ENCODE data around the gene RNASE13.
"Not testable (repeated sequence)": the region's sequence is repeated elsewhere in the genome, so short reads cannot be mapped to it uniquely, and the experiment has no call there.

Gene RNASE13

DNA sequence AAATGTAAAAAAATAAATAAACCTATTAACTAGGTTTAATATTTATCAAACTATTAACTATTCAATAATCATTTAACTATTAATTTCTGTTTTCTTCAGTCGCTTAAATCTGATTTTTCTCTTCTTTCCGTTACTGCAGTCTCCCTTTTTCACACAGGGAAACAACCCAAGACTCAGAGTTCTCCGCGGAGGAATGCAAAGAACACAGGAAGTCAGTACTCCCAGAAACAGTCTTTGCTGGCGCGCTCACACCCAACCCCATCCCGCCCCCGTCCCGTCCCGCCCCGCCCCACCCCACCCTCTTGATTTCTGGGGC, 45.2 kb downstream of the RNASE13 start:
- TF ChIP-seq, protein P1, sequence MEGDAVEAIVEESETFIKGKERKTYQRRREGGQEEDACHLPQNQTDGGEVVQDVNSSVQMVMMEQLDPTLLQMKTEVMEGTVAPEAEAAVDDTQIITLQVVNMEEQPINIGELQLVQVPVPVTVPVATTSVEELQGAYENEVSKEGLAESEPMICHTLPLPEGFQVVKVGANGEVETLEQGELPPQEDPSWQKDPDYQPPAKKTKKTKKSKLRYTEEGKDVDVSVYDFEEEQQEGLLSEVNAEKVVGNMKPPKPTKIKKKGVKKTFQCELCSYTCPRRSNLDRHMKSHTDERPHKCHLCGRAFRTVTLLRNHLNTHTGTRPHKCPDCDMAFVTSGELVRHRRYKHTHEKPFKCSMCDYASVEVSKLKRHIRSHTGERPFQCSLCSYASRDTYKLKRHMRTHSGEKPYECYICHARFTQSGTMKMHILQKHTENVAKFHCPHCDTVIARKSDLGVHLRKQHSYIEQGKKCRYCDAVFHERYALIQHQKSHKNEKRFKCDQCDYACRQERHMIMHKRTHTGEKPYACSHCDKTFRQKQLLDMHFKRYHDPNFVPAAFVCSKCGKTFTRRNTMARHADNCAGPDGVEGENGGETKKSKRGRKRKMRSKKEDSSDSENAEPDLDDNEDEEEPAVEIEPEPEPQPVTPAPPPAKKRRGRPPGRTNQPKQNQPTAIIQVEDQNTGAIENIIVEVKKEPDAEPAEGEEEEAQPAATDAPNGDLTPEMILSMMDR (IDR thresholded peaks at IDR 0.05; ENCODE audit: low read depth, low read length, missing control alignments) = no peak
- peak overlapping the region; percentile 42; the same call in 1 of the 2 replicates for H3K4me3 ChIP-seq (ENCODE audit: low read depth, low read length)
- DNase-seq (ENCODE audit: low read depth) = no peak

DNA sequence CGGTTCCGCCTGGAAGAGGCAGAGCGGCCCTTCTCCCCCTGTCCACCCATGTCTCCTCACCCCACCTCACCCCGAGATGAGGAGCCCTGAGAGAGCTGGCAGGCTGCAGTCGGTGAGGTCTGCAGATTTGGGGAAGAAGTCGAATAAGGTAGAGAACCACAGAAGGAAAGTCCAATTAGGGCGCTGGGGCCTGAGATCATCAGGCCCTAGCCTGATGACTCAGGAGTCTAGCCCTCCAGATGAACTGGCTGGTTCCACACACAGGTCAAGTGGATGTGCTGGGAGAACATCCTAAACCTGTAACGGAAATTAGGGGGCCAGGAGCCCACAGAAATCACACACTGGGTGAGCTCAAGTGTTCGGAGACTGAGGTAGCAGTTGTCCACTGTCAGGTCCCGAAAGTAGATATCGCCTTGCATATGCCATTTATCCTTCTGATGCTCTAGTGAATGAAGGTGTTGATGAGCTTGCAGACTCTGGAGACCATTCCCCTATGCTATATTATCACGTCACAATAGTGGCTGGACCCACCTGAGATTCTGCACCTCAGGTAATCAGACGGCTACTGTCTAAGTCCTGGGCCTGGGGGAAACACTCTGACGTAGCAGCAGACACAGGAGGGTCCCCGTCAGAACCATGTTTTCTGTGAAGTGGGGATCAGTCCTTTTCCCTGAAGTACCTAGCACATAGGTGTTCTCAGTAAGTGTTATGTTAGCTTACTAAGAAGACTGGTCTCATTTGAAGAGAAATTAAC, 45.7 kb downstream of the RNASE13 start:
- DNase-seq (ENCODE audit: low read depth) = no peak
- H3K4me3 ChIP-seq (ENCODE audit: low read depth, low read length) = peak overlapping the region; percentile 42; the same call in 1 of the 2 replicates
- TF ChIP-seq, protein P1 (IDR thresholded peaks at IDR 0.05; ENCODE audit: low read depth, low read length, missing control alignments) = no peak

DNA sequence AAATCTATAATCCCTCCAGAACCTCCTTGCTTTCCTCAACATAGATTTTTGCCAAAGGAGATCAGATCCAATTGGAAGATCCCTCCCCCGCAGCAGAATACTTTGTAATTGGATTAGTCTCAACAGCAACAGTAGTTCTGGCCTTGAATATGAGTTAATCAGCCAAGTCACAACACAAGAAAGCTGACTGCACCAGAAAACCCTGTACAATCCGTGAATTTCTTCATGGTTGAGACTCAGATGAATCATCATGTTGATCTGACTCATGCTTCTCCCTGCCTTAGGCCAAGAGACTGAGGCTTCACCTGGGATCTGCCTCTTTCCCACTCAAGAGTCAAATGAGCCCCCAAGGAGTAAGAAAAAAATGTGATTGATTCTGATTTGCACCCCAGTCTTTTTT, 47.8 kb downstream of the RNASE13 start:
- H3K4me3 ChIP-seq (ENCODE audit: low read depth, low read length) = no peak overlapping the region
- TF ChIP-seq, protein P1 (IDR thresholded peaks at IDR 0.05; ENCODE audit: low read depth, low read length, missing control alignments) = no peak
- DNase-seq (ENCODE audit: low read depth) = no peak

DNA sequence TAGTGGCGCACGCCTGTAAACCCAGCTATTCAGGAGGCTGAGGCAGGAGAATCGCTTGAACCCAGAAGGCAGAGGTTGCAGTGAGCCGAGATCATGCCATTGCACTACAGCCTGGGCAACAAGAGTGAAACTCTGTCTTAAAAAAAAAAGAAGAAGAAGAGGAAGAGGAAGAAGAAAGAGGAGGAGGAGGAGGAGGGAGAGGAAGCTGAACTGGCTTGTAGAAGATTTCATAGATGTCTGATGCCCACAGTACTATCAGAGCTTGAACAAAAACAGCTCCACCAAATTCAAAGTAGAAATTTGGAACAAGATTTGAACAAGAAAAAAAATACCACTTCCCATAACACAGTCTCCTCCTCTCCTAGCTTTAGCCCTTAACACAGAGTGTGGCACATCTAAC, 49.0 kb downstream of the RNASE13 start:
- not testable (repeated sequence) for DNase-seq (ENCODE audit: low read depth); H3K4me3 ChIP-seq (ENCODE audit: low read depth, low read length)
